HK-2 (cell line): ENCODE measurements around the gene KCNMB4.
A peak's percentile ranks its signal among the peaks of the same experiment; 100 is the strongest.

Experiments used
- DNase-seq: peaks from one replicate; pipeline ENCODE4 v3.0.0-alpha.2; 2018; ENCODE audit not compliant: unreplicated experiment

The KCNMB4 gene, protein sequence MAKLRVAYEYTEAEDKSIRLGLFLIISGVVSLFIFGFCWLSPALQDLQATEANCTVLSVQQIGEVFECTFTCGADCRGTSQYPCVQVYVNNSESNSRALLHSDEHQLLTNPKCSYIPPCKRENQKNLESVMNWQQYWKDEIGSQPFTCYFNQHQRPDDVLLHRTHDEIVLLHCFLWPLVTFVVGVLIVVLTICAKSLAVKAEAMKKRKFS

DNA sequence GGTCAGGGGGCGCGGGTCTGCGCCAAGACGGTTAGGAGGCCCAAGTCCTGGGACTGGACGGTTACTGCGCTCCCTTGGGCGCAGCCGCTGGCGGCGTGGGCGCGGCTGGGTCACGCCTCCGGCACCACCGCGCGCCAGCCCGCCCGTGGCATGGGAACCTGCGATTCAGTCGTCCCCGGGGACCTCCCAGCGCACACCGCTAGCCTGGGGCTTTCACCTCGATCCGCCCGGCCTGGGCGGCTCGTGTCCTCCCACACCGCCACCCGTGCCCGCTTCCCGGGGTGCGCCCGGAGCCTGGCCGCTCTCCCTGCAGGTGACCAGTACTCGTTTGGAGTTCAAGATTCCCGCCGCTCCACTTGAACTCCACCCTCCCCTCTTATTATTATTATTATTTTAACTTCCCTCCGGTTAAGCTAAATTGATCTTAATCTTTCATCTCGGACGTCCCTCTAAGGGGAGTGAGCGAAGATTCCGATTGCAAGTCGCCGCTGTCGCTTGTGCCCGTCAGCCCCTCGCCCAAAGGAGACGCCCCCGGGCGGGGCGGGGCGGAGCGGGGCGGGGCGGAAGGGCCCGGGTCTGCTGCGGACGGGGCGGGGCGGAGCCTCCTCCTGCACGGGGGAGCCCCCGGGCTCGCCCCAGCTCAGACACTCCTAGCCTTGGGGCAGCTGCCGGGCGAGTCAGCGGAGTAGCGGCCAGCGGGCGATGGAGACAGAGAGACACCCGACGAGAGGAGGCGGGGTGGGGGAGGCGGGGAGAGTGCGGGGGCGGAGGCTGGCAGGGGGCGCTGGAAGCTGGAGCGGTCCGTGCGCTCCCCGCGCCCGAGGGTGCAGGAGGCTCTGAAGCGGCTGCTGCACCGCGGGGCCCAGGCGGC is at the start of gene KCNMB4:
KCNMB4 (plus strand) TSS at position 643 of the 871 bp plus-strand sequence. CDS start 445 bp downstream, outside the sequence.
- DNase-seq: peak; percentile 57

DNA sequence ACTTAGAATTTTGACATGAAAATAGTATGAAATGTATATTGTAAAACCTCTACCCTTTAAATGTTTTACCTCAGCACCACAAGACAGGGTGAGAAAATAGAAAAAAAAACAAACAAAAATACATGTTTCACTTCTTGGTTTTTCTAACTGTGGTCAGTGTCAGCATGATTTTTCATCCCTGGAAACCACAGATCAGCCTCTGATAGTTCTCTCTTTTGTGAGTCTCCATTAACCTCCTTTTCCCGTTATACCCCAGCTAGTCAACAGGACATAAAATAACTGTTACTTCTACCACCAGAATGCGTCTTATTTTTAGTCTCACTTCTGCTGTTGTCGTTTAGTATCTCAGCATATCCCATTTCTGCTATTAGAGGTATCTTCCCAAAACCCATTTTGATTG is 48.3 kb upstream of the KCNMB4 start:
- no peak for DNase-seq

DNA sequence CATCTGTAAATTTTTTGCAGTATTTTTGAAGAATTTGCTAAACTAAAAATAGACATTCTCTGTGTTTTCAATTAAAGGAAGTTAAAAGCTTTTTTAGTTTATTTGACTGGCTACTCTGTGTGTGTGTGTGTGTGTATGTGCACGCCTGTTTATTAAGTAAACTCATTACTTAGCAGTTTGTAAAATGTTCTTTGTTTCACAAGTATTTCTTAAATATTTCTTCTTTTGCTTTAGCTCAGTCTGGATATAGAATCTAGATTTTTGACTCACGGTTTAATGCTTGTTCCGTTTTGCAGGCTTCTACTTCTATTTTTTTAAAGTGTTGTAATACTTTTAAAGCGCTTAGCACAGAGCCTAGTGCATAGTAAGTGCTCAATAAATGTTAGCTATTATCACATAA is 46.5 kb upstream of the KCNMB4 start:
- DNase-seq: no peak

DNA sequence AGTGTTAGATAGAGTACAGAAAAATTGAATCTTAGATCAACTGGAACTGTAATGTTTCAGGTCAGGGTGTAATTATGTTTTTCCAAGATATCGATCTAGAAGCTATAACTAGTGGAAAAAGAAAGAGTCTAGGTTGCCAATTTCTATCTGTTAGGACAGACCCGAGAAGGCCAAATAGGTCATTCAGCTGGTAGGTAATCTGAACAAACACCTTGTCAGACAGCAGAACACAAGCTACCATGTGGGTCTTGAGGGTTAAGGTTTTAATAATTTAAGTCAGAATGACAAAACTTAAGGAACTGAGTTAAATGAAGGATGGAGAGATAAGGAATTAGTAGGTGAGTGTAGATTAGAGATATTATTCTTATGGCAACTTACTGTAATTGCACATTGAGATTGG is 44.9 kb upstream of the KCNMB4 start:
- no peak for DNase-seq

DNA sequence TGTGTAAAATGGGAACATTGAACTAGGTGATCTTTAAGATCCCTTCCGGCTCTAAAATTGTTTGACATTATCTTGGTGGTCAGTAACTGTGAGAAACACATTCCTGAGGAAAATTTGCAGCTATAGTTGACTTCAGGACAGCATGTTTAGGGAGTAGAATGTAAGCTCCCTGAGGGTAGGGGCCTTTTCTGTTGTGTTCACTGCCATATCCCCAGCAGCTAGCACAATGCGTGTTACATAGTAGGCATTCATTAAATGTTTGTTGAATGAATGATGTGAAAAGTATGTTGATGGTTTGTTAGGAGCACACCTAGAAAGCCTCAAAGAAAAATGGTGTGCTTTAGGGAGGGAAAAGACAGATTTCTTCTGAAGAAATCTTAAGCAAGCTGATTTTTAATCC is 38.5 kb upstream of the KCNMB4 start:
- DNase-seq: no peak

DNA sequence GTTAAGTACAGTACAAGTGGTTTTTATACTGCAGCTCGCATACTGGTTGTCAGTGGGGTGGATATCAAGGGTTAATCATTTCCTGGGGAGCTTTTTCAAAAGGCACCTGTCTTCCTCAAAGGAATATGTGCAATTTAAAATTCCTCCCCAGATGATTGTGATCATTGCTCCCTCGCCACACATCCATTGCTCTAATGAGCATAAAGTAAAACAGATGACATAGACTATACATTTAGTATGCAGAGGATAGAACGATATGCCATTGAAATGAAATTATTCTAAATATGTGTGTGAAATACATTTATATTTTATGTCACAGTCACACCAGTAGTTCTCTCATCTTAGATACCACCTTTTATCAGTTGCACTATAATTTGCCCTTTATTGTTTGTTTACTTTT is 36.4 kb upstream of the KCNMB4 start:
- no peak for DNase-seq

DNA sequence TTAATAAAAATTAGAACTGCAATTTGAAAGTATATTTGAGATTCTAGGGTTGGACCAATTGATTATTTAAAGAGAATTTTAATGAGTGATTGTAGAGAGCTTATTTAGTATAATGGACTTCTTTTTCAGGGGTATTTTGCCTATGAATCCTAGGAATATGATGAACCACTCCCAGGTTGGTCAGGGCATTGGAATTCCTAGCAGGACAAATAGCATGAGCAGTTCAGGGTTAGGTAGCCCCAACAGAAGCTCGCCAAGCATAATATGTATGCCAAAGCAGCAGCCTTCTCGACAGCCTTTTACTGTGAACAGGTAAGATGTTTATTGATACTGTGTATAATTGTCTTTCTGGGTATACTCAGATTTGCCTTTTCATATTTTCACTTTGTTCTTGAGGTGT is 35.9 kb upstream of the KCNMB4 start:
- DNase-seq: no peak

DNA sequence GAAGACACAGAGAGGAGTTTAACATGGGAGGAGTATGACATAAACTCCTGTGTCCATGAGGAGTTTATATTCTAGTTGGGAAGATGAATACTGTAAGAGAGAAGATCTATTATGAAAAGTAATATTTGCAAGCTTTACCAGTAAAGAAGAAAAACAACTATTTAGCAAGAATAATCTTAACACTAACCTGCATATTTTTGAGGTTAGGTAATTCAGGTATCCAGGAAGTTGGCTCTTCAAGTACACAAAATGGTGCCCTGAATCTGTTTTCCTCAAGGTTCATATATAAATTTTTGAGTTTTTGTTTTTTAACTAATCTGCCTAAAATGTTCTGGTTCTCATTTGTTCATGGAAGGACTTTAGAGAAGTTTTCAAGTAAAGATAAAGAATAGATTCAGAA is 33.9 kb upstream of the KCNMB4 start:
- no peak for DNase-seq

DNA sequence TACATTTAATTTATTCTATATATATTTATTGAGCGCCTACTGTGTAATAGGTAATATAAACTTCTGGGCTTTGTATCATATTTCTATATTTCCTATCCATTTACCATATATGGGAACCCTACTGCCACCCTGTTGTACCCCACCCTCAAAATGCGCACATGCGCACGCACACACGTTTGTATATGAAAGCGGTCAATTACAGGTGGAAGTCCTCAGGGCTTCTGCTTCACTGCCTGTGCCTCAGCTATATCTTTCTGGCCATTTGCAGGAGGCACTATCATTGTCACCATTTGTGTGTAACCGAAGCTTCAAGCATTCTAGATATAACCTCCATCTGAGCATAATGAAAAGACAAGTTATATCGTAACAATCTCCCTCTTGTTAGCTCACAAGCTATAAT is 31.3 kb upstream of the KCNMB4 start:
- no peak for DNase-seq

DNA sequence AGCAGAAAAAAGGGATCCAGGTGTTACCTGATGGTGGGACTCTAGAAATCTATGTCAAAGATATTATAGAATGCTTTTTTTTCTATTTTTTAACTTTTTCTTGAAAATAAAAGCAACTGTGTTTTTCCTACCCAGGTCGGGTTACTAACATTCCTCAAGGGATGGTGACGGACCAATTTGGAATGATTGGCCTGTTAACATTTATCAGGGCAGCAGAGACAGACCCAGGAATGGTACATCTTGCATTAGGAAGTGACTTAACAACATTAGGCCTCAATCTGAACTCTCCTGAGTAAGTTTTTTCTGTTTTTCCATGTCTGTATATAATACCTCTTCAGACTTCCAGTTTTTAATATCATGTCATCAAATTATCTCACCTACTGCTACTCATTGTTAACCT is 27.6 kb upstream of the KCNMB4 start:
- DNase-seq: no peak

DNA sequence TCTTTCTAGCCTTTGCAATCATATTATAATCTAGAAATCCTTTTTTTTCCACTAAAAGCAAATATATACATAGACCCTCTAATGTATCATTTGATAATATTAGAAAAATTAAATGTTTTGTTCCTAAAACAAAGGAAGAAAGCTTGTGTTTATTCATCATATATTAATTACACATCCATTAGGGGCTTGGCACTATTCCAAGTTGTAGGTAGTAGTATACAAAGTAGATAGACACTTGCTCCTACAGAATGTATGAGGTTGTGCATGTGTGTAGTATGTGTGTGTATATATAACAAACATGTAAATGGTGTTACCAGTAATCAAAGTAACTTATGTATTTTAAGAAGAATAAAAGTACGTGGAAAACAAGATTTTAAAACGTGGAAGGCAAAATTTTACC is 15.0 kb upstream of the KCNMB4 start:
- DNase-seq: no peak

DNA sequence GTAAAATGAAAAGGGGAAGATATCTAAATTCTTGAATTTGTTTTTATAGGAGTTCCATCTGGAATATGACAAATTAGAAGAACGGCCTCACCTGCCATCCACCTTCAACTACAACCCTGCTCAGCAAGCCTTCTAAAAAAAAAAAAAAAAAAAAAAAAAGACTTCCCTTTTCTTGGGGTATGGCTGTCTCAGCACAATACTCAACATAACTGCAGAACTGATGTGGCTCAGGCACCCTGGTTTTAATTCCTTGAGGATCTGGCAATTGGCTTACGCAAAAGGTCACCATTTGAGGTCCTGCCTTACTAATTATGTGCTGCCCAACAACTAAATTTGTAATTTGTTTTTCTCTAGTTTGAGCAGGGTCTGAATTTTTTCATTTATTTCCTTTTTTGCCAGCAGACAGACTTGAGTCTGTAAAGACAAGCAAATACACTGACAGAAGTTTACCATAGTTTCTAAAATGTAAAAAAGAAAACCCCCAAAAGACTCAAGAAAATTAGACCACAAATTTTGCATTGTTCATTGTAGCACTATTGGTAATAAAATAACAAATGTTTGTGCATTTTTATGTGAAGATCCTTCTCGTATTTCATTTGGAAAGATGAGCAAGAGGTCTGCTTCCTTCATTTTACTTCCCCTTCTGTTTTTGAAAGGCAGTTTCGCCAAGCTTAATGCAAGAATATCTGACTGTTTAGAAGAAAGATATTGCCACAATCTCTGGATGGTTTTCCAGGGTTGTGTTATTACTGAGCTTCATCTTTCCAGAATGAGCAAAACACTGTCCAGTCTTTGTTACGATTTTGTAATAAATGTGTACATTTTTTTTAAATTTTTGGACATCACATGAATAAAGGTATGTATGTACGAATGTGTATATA is 12.1 kb upstream of the KCNMB4 start:
- DNase-seq: no peak

DNA sequence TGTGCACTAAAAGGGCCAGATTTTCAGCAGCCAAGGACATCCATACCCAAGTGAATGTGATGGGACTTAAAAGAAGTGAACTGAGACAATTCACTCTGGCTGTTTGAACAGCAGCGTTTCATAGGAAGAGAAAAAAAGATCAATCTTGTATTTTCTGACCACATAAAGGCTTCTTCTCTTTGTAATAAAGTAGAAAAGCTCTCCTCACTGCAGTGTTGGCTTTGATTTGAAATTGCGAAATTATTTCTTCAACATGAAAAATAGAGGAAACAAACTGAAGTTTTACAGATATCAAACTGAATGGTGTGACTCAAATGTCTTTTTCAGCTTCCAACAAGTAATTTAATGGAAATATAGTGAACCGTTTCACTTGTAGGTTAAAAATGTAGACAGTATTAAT is 11.3 kb upstream of the KCNMB4 start:
- DNase-seq: no peak

DNA sequence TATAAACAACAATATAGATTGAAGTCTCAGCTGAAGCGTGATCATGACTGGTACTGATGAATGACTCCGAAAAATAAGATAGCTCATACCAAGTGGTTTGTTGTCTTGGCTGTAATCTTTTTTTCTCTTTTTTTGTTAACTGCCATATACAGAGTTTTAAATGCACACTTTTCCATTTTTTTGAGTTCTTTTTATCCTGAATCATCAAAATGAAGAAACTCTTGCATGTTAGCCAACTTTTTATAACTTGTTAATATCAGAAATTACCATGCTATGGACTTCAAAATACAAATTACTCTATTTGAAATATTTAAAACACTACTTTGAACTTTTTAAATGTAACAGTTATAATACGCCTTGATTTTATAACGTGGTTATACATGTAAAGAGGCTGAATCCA is 10.1 kb upstream of the KCNMB4 start:
- DNase-seq: no peak

DNA sequence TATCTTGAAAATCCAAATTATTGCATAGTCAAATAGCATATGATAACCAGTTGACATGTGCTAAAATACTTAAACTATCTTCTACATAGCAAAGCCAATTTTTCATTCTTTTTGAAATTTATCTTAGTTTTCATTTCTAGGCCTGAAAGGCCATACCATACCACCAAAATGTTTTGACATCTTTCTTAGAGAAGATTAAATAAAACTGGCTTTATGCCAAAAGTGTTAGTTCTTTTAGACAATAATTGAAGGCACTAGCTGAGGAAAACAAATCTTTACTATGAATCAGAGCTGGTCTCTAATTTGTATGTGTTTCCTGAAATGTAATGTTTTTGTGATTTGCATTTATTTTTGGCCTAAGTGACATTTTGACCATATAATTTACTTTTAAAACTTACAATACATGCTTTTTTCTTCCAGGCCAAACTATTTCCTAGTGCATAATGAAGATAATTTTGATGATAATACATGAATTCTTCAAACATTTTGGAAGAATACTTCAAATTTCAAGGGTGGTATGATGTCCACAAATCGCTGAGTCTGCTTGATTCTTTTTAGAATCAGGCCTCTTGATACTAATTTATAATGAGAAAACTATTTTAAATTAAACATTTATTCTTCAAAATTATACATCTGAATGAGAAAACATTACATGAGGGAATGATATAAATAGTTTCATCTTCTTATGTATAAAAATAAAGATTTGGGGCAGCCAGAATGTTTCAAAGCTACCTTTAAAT is 6.5 kb upstream of the KCNMB4 start:
- no peak for DNase-seq

DNA sequence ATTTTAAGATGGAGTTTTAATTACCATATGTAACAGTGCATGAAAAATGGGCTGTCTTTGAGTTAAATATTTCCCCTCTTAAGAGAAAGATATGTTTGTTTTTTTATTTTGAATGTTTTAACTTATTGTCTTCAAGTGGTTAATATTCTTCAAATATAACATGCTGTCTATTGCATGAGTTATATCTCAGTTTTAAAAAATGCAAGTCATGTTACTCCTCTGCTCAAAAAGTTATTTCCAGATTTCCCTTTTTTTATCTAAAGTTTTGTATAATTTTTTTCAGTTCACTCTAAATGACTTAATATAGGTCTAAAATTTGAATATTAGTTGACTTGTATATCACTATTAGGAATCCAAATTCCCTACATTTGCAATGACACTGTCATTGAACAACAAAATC is 5.9 kb upstream of the KCNMB4 start:
- no peak for DNase-seq

DNA sequence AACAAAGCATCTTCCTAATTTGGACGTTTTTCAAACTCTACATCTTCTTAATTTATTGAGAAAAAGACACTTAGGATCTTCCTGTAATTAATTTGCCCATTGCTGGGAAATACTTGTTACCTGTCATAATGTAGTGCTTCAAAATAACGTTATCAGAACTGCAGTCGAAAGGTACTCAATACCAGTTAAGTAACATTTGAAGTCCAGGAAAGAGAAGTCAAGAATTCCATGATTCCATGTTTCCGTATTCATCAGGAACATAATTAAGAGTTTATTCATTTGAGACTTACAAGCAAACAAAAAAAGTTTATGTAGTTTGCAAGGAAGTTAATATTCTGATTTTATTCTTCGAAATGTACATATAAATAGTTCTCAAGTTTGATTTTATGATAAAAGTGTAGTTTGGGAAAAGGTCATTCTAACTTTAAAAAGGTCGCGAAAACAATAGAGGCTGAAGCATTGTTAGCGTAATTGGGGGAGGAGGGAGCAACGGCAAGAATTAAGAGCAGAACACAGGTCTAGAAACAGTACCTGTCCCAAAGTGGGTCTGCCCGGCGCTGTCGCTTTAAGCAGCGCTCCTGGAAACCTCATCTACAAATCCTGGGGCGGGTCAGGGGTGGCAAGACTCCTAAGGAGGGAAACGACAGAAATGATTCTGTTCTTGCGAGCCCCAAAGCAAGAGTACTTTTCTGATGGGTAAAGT is 1.2 kb upstream of the KCNMB4 start:
- DNase-seq: no peak

DNA sequence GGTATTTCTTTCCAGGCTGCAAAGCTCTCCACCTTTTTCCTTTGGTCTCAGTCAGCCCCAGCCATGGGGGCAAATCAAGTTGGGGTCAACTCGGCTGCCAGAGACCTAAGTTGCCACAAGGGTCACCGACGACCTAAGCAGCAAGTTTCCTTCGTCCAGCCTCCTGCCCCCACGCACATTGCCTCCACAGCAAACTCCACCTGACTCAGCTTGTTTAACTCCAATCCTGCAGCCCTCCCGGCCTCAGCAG is 767 bp upstream of the KCNMB4 start:
- DNase-seq: no peak

DNA sequence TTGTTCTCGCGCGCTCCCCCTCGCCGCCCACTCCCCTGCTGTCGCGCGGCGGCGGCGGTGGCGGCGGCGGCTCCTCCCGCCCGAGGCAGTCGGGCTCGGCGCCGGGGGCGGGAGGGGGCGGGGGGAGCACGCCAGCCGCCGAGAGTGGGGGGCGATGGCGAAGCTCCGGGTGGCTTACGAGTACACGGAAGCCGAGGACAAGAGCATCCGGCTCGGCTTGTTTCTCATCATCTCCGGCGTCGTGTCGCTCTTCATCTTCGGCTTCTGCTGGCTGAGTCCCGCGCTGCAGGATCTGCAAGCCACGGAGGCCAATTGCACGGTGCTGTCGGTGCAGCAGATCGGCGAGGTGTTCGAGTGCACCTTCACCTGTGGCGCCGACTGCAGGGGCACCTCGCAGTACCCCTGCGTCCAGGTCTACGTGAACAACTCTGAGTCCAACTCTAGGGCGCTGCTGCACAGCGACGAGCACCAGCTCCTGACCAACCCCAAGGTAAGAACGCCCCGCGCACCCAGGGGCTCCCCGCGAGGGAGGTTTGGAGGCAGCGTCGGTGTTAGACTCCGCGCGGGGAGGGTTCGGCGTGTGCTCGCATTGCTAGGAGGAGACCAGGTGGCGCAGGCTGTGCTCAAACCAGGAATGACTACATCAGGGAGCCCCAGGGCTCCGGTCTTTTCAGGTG is 629 bp downstream of the KCNMB4 start:
- DNase-seq: peak; percentile 38

DNA sequence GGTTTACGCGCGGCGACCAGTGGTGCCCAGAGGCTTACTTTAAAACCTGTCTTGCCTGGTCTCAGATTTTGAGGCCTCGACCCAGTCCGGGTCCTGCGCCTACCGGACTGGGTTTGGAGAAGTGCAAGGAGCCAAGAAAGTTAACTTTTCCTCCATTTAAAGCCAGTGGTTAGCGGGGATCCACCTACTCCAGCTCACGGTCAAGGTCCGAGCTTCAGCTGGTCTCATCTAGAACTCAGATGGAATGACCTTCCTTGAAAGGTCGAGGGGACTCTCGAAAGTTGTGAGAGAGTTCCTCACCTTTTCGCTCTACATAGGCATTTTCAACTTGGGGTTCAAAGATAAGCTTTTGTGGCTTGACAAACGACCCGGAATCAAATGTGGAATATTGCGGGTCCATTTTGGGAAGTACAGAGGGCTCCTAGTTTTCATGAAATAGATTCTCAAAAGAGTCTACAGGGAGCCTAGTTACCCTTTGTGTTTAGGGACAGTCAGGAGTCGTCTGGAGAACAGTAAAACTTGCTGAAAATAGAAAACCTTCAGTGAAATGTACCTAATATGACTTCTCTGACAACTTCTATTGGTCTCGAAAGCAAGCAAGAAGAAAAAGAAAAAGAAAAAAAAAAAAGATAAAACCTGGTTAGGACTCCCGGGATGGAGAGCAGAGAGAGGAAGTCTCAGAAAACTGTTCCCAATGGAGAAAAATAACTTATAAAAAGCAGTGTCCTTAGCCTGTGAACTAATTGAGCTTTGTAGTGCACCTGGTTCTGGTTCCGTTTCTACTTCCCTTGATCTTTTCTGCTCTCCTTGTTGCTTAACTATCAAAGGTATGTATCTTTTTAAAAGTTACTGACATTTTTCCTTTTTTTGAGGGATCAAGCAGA is 1.4 kb downstream of the KCNMB4 start:
- no peak for DNase-seq
